Kasumi-1 (cell line): ENCODE data around the gene DPPA2.

Source experiments
- DNase-seq, 2 experiments: peaks; one replicate each; lab custom pipeline; 2025; lab: John Stamatoyannopoulos, UW

DPPA2 gene

GRCh38 chr3:109325109-109325508 lies 8.8 kb upstream of the DPPA2 start:
- DNase-seq, result no peak

- no peak for DNase-seq
Measured at GRCh38 chr3:109313061-109313460, 3.3 kb downstream of the DPPA2 start.

- no peak for DNase-seq
Measured at GRCh38 chr3:109297496-109297895, 18.8 kb downstream of the DPPA2 start.

GRCh38 chr3:109284071-109284470 lies 32.2 kb downstream of the DPPA2 start:
- DNase-seq, result no peak

GRCh38 chr3:109278546-109278945 lies 37.8 kb downstream of the DPPA2 start:
- no peak for DNase-seq

- no peak for DNase-seq
Measured at GRCh38 chr3:109278141-109278540, 38.2 kb downstream of the DPPA2 start.

GRCh38 chr3:109275702-109276293 lies 40.5 kb downstream of the DPPA2 start:
- DNase-seq, result peak; percentile 43 to 44

- no peak for DNase-seq
Measured at GRCh38 chr3:109270779-109271178, 45.5 kb downstream of the DPPA2 start.

GRCh38 chr3:109269577-109270275 lies 46.6 kb downstream of the DPPA2 start:
- peak; percentile 52 to 71 for DNase-seq

GRCh38 chr3:109268181-109268580 lies 48.1 kb downstream of the DPPA2 start:
- DNase-seq, result no peak

GRCh38 chr3:109265295-109265694 lies 51.0 kb downstream of the DPPA2 start:
- no peak for DNase-seq

- DNase-seq, result peak; percentile 74 to 80
Measured at GRCh38 chr3:109257269-109257668, 59.0 kb downstream of the DPPA2 start.

- no peak for DNase-seq
Measured at GRCh38 chr3:109254770-109255169, 61.5 kb downstream of the DPPA2 start.

GRCh38 chr3:109252641-109253040 lies 63.7 kb downstream of the DPPA2 start:
- no peak for DNase-seq
